ENCODE measurements around the gene GDF15.
"Not testable (repeated sequence)": the region's sequence is repeated elsewhere in the genome, so short reads cannot be mapped to it uniquely, and the experiment has no call there.

GDF15 gene

GRCh38 chr19:18399008-18399407 is 13.1 kb downstream of the GDF15 start:
- Histone ChIP-seq H3K27ac (peak overlapping the region; percentile 98), H3K27me3 (no peaks in the 10 kb centered on the region), H3K4me1 (ENCODE audit: control insufficient read depth in 1 of 2, insufficient read depth in 1 of 2, low read depth in 1 of 2, low read length in 1 of 2) (peaks cover 86 to 90% of the 10 kb centered on the region in 2 experiments), H3K36me3 (peaks cover 24% of the 10 kb centered on the region), H3K4me3 (ENCODE audit: low read depth in 1 of 2, low read length in 1 of 2) (no peak overlapping the region), H3K9me3 (no peaks in the 10 kb centered on the region)
- no peak for TF ChIP-seq CTCF (IDR thresholded peaks at IDR 0.05)

- no peaks in the 10 kb centered on the region for H3K27me3 ChIP-seq
- peaks cover 1% of the 10 kb centered on the region for H3K36me3 ChIP-seq
- TF ChIP-seq CTCF (IDR thresholded peaks at IDR 0.05), result peak; percentile 50
- H3K9me3 ChIP-seq, result no peaks in the 10 kb centered on the region
- H3K4me1 ChIP-seq (ENCODE audit: control insufficient read depth in 1 of 2, insufficient read depth in 1 of 2, low read depth in 1 of 2, low read length in 1 of 2), result peaks cover 75 to 78% of the 10 kb centered on the region in 2 experiments
- H3K4me3 ChIP-seq (ENCODE audit: low read depth in 1 of 2, low read length in 1 of 2), result peak overlapping the region; percentile 42
- peak overlapping the region; percentile 92 for H3K27ac ChIP-seq
These were observed 15.7 kb downstream of the GDF15 start for GRCh38 chr19:18401580-18402112.

- peaks cover 72 to 74% of the 10 kb centered on the region in 2 experiments for H3K4me1 ChIP-seq (ENCODE audit: control insufficient read depth in 1 of 2, insufficient read depth in 1 of 2, low read depth in 1 of 2, low read length in 1 of 2)
- not testable (repeated sequence) for H3K9me3 ChIP-seq, H3K36me3 ChIP-seq, H3K27me3 ChIP-seq
- peak overlapping the region; percentile 42 for H3K4me3 ChIP-seq (ENCODE audit: low read depth in 1 of 2, low read length in 1 of 2)
- peak overlapping the region; percentile 92 for H3K27ac ChIP-seq
These were observed 16.7 kb downstream of the GDF15 start for GRCh38 chr19:18402455-18403248.

GRCh38 chr19:18405754-18406153 is 19.8 kb downstream of the GDF15 start:
- H3K4me1 ChIP-seq (ENCODE audit: control insufficient read depth in 1 of 2, insufficient read depth in 1 of 2, low read depth in 1 of 2, low read length in 1 of 2), result peaks cover 55 to 56% of the 10 kb centered on the region in 2 experiments
- H3K27ac ChIP-seq; H3K9me3 ChIP-seq; H3K4me3 ChIP-seq (ENCODE audit: low read depth in 1 of 2, low read length in 1 of 2); H3K36me3 ChIP-seq; H3K27me3 ChIP-seq: not testable (repeated sequence)

GRCh38 chr19:18406749-18407148 is 20.8 kb downstream of the GDF15 start:
- Histone ChIP-seq H3K4me1 (ENCODE audit: control insufficient read depth in 1 of 2, insufficient read depth in 1 of 2, low read depth in 1 of 2, low read length in 1 of 2) (peaks cover 45 to 46% of the 10 kb centered on the region in 2 experiments), H3K9me3 (no peaks in the 10 kb centered on the region), H3K36me3 (no peaks in the 10 kb centered on the region), H3K27me3 (peaks cover 8% of the 10 kb centered on the region), H3K4me3 (ENCODE audit: low read depth in 1 of 2, low read length in 1 of 2) (no peak overlapping the region), H3K27ac (no peak overlapping the region)
- TF ChIP-seq CTCF (IDR thresholded peaks at IDR 0.05), result no peak

- peak overlapping the region; percentile 36 for H3K27ac ChIP-seq
- TF ChIP-seq CTCF (IDR thresholded peaks at IDR 0.05), result peak; percentile 69
These were observed 22.1 kb downstream of the GDF15 start for GRCh38 chr19:18408053-18408476.

More at GRCh38 chr19:18408053-18408476, 22.1 kb downstream of the GDF15 start:
- H3K9me3 ChIP-seq, result no peaks in the 10 kb centered on the region
- peaks cover 19% of the 10 kb centered on the region for H3K27me3 ChIP-seq
- H3K4me1 ChIP-seq (ENCODE audit: control insufficient read depth in 1 of 2, insufficient read depth in 1 of 2, low read depth in 1 of 2, low read length in 1 of 2), result peaks cover 32 to 33% of the 10 kb centered on the region in 2 experiments
- no peaks in the 10 kb centered on the region for H3K36me3 ChIP-seq
- no peak overlapping the region for H3K4me3 ChIP-seq (ENCODE audit: low read depth in 1 of 2, low read length in 1 of 2)

Data from neutrophil (primary cell).